Testis (tissue), 5 donors: Measurements from ENCODE around the gene LRPPRC. TPM values are rescaled to one million over a fixed set of nuclear protein-coding genes. Genes with fewer than 3 reads are reported as not detected.
A peak's percentile ranks its signal among the peaks of the same experiment; 100 is the strongest.

ENCODE experiments used
- DNase-seq: peaks from one replicate; pipeline ENCODE4 v3.0.0-alpha.2; 2019
- H3K27ac ChIP-seq, 2 donors: fragments of 200-600 bp; sonication (generic); one replicate each; pipeline ENCODE4 v1.5.1; 2019
- H3K27me3 ChIP-seq: fragments of 200-600 bp; sonication (generic); one replicate; pipeline ENCODE4 v1.5.1; 2019
- H3K36me3 ChIP-seq: fragments of 200-600 bp; sonication (generic); one replicate; pipeline ENCODE4 v1.5.1; 2017; ENCODE audit warnings: low read depth; ENCODE audit errors: missing control alignments
- H3K4me1 ChIP-seq: fragments of 200-600 bp; sonication (generic); one replicate; pipeline ENCODE4 v1.5.1; 2019
- H3K4me3 ChIP-seq, 2 donors: fragments of 200-600 bp; sonication (generic); one replicate each; pipeline ENCODE4 v1.5.1; 2017 to 2019
- H3K9me3 ChIP-seq: fragments of 200-600 bp; sonication (generic); one replicate; pipeline ENCODE4 v1.5.1; 2017
- CTCF ChIP-seq, 3 experiments: fragments of 450-650 bp in 2 of 3; fragments of 200-600 bp in 1 of 3; sonication (generic) in 1 of 3; IDR thresholded peaks; one replicate each; pipeline ENCODE4 v1.5.1; 2016 to 2019; ENCODE audit warnings: antibody characterized with exemption in 3 of 3, mild to moderate bottlenecking in 2 of 3, moderate library complexity in 1 of 3
- POLR2A ChIP-seq: fragments of 450-650 bp; IDR thresholded peaks from one replicate; pipeline ENCODE4 v1.6.1; 2017; ENCODE audit warnings: antibody characterized with exemption, mild to moderate bottlenecking, moderate library complexity
- WGBS, 2 donors: methylation state at CpG; one replicate each; pipeline ENCODE4 v1.1.5; 2018; 5-methylcytosine and 5-hydroxymethylcytosine counted together
- intact Hi-C: fragments of 100-400 bp; cut with DNase I; formaldehyde crosslinking; loops from one replicate; pipeline ENCODE4 v1.15.1; 2023; ENCODE audit warnings: low total_unique reads
- long read RNA-seq, 2 donors: transcript quantifications; one replicate each; lab custom pipeline, GENCODE V29; 2026
- polyA plus RNA-seq: library from polyadenylated mRNA; stranded (reverse); fragments of 350-450 nt; fragmentation: Illumina TruSeq; extraction: RNeasy Lipid Tissue Mini Kit (QIAGEN cat#74804); gene quantifications from one replicate; pipeline ENCODE4 v1.2.3, GENCODE V29; 2014; ENCODE audit warnings: low read depth, low replicate concordance; ENCODE audit not compliant: insufficient read depth
- total RNA-seq, 2 donors: library from RNA; depleted of rRNA; stranded (reverse); fragments of >200 nt; gene quantifications; one replicate each; pipeline ENCODE4 v1.2.3, GENCODE V29; 2016

Gene LRPPRC
- 100 to 1,000 TPM; 114 to 133 TPM for total RNA-seq
- 65.7 TPM for polyA plus RNA-seq
- long read RNA-seq, donor 1, full-length matches to known transcripts = 8 of 100 reads
- long read RNA-seq, donor 1, partial matches to known transcripts = 92 of 100 reads
- long read RNA-seq, donor 1, other reads (novel, unspliced or antisense) = 0 of 100 reads
- long read RNA-seq, donor 2, full-length matches to known transcripts = 10 of 40 reads
- long read RNA-seq, donor 2, partial matches to known transcripts = 30 of 40 reads
- long read RNA-seq, donor 2, other reads (novel, unspliced or antisense) = 0 of 40 reads

GRCh38 chr2:43995733-43996533 is at the start of gene LRPPRC:
Gene LRPPRC, minus strand, starts transcription at chr2:43995989. Its CDS starts 42 bp downstream, at chr2:43995947.
- intact Hi-C loops = no loop called here
- H3K9me3 ChIP-seq = no peaks in the 10 kb centered on the region
- 0 to 1% methylated on average over 20 to 60 of the region's 64 CpGs for WGBS, 2 donors
- peak within 1 kb of the TSS; percentile 86 to 93 for H3K27ac ChIP-seq
- H3K4me1 ChIP-seq = peaks cover 18% of the 10 kb centered on the region
- DNase-seq = peak; percentile 97
- no peaks in the 10 kb centered on the region for H3K27me3 ChIP-seq
- peak within 1 kb of the TSS; percentile 96 to 99 for H3K4me3 ChIP-seq
- TF ChIP-seq CTCF (IDR thresholded peaks at IDR 0.05) (peak in 2 of 3 experiments; percentile 14 to 17), POLR2A (peak; percentile 2)
- no peaks in the 10 kb centered on the region for H3K36me3 ChIP-seq

- intact Hi-C loops = no loop called here
- 80 to 82% methylated on average over 3 of the region's 3 CpGs for WGBS, 2 donors
- no peak overlapping the region for H3K27ac ChIP-seq
- no peak for DNase-seq
- peaks cover 7% of the 10 kb centered on the region for H3K4me1 ChIP-seq
- no peaks in the 10 kb centered on the region for H3K9me3 ChIP-seq
- H3K36me3 ChIP-seq = no peaks in the 10 kb centered on the region
- no peak overlapping the region for H3K4me3 ChIP-seq
- H3K27me3 ChIP-seq = no peaks in the 10 kb centered on the region
- TF ChIP-seq POLR2A = no peak
- TF ChIP-seq CTCF (IDR thresholded peaks at IDR 0.05) = no peak
Measured at GRCh38 chr2:44045061-44045460, 49.3 kb upstream of the LRPPRC start.

GRCh38 chr2:44044281-44044720 is 48.5 kb upstream of the LRPPRC start:
- peak; percentile 89 for DNase-seq
- Histone ChIP-seq H3K36me3 (no peaks in the 10 kb centered on the region), H3K4me3 (no peak overlapping the region), H3K27me3 (no peaks in the 10 kb centered on the region), H3K4me1 (peaks cover 7% of the 10 kb centered on the region), H3K9me3 (no peaks in the 10 kb centered on the region), H3K27ac (no peak overlapping the region)
- TF ChIP-seq POLR2A (no peak), CTCF (IDR thresholded peaks at IDR 0.05) (peak; percentile 44 to 59 (median 48))
- intact Hi-C loops = no loop called here
- WGBS, 2 donors = 16 to 50% methylated on average over 6 to 7 of the region's 10 CpGs

GRCh38 chr2:44040365-44040764 is 44.6 kb upstream of the LRPPRC start:
- TF ChIP-seq CTCF (IDR thresholded peaks at IDR 0.05) = no peak
- TF ChIP-seq POLR2A = no peak
- Histone ChIP-seq H3K27ac (no peak overlapping the region), H3K36me3 (no peaks in the 10 kb centered on the region), H3K4me1 (peaks cover 7% of the 10 kb centered on the region), H3K4me3 (no peak overlapping the region), H3K9me3 (no peaks in the 10 kb centered on the region), H3K27me3 (no peaks in the 10 kb centered on the region)
- 86 to 89% methylated on average over 3 of the region's 3 CpGs for WGBS, 2 donors
- intact Hi-C loops = no loop called here
- DNase-seq = no peak
